Epidermal melanocyte (primary cell): Measurements from ENCODE around the gene LTBP1.

Experiments used
- DNase-seq: peaks from one replicate; pipeline ENCODE4 v3.0.0; 2011; ENCODE audit warnings: low spot score; ENCODE audit not compliant: insufficient read length

Gene LTBP1

GRCh38 chr2:33256162-33256755, 309.5 kb downstream of the LTBP1 start:
- no peak for DNase-seq

- no peak for DNase-seq
Observed at GRCh38 chr2:33258387-33258786, 311.6 kb downstream of the LTBP1 start.

GRCh38 chr2:33262097-33262496, 315.3 kb downstream of the LTBP1 start:
- DNase-seq = no peak

- DNase-seq = no peak
Observed at GRCh38 chr2:33264766-33265165, 318.0 kb downstream of the LTBP1 start.

- no peak for DNase-seq
Observed at GRCh38 chr2:33265584-33266338, 319.0 kb downstream of the LTBP1 start.

- no peak for DNase-seq
Observed at GRCh38 chr2:33266467-33266866, 319.7 kb downstream of the LTBP1 start.

- DNase-seq = no peak
Observed at GRCh38 chr2:33267043-33267442, 320.3 kb downstream of the LTBP1 start.

- no peak for DNase-seq
Observed at GRCh38 chr2:33267756-33268155, 321.0 kb downstream of the LTBP1 start.

GRCh38 chr2:33268246-33268831, 321.6 kb downstream of the LTBP1 start:
- no peak for DNase-seq

- no peak for DNase-seq
Observed at GRCh38 chr2:33272001-33272400, 325.2 kb downstream of the LTBP1 start.

- DNase-seq = no peak
Observed at GRCh38 chr2:33273479-33273878, 326.7 kb downstream of the LTBP1 start.

GRCh38 chr2:33274524-33274923, 327.8 kb downstream of the LTBP1 start:
- DNase-seq = no peak

- DNase-seq = no peak
Observed at GRCh38 chr2:33275689-33276444, 329.1 kb downstream of the LTBP1 start.

- DNase-seq = no peak
Observed at GRCh38 chr2:33277002-33277426, 330.3 kb downstream of the LTBP1 start.

GRCh38 chr2:33278245-33278943, 331.6 kb downstream of the LTBP1 start:
- no peak for DNase-seq

- no peak for DNase-seq
Observed at GRCh38 chr2:33284287-33284686, 337.5 kb downstream of the LTBP1 start.

- DNase-seq = no peak
Observed at GRCh38 chr2:33287507-33288005, 340.8 kb downstream of the LTBP1 start.

- no peak for DNase-seq
Observed at GRCh38 chr2:33288011-33288410, 341.3 kb downstream of the LTBP1 start.

- no peak for DNase-seq
Observed at GRCh38 chr2:33289961-33290360, 343.2 kb downstream of the LTBP1 start.

- DNase-seq = no peak
Observed at GRCh38 chr2:33291278-33292013, 344.7 kb downstream of the LTBP1 start.
